Stimulated activated CD8-positive, alpha-beta memory T cell treated with anti-CD3 and anti-CD28 coated beads, Interleukin-2, amount 100 ng/mL, for 1 hour (primary cell): ENCODE measurements around the gene PTPN2.

ENCODE experiments used
- DNase-seq, 2 donors: peaks; one replicate each; pipeline ENCODE4 v3.0.0-alpha.2; 2020; ENCODE audit warnings: low read depth in 2 of 2

The PTPN2 gene

GRCh38 chr18:12747530-12748315 lies 136.3 kb downstream of the PTPN2 start:
- no peak for DNase-seq

DNA sequence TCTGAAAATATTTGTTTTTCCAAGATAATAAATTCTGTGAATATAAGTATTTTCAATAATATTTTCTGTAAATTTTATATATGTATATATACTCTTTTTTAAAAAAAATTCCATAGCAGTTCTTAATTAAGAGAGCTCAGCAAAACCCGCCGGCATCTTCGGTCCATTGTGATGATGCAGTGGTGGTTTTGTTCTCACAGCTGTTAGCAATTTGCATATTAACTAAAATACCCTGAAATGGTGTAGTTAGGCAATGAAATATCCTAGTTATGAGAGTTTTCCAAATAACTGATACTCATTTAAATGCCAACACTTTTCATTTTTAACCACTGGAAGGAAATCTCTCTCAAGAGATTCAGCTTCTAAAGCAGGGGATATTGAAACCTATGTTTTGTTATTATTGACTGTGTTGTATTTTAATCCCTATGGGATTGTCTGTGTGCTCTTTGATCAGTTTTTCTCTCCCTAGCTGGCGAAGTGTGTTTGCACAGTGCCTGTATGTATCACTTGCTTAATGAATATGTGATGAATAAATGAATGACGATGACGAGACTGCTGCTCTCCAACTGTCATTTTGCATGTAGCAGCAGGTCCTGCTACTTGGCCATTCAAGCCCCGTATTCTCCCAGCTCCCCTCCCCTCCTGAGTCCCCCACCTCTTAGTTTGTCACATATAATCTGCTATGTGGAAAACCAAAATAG lies 138.8 kb downstream of the PTPN2 start:
- no peak for DNase-seq

DNA sequence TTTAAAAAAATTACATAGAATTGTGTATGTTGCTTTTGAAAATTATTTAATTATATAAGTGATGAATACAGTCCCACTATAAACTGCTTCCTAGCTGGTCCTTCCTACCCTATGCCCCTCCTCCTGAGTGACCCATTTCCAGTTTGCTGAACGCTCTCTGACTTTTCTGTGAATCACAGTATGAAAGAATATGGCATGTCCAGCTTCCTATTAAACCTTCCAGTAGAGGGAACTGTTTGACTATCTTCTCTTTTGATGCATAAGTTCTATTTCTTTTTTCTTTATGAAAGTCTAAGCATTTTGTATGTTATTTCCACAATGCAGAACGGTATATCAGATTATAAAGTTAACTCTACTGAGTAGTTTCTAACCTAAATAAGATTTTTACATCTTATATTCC lies 139.9 kb downstream of the PTPN2 start:
- no peak for DNase-seq

GRCh38 chr18:12742453-12742852 lies 141.6 kb downstream of the PTPN2 start:
- no peak for DNase-seq
